ENCODE data around the gene CYTH2. TPM values are rescaled to one million over a fixed set of nuclear protein-coding genes. Genes with fewer than 3 reads are reported as not detected.

CYTH2 gene
- total and polyA plus RNA-seq, 9 of the 15 experiments (the other 6 are each of a cell fraction or from before 2014, with no cell fraction given) = 1.8 to 45.2 (median 23.8) TPM

GRCh38 chr19:48445256-48445605, 23.9 kb upstream of the CYTH2 start (continued):
- TF ChIP-seq TBL1XR1 (IDR thresholded peaks at IDR 0.05; ENCODE audit: low read length in 2 of 2) = peak in 1 of 2 experiments; percentile 14; a peak in 1 of 4 replicates
- peak; percentile 45 for TF ChIP-seq ARID1B (IDR thresholded peaks at IDR 0.05)
- no peak for TF ChIP-seq TGIF2 (CRISPR knock-in tag; IDR thresholded peaks at IDR 0.05)
- no peak for TF ChIP-seq TSHZ1 (CRISPR knock-in tag; IDR thresholded peaks at IDR 0.05)
- TF ChIP-seq NFE2 (IDR thresholded peaks at IDR 0.05; ENCODE audit: low read depth) = 0 out of 2 replicates have a peak, but pooled peaks have one; percentile 2
- no peak for TF ChIP-seq CGGBP1 (CRISPR knock-in tag; IDR thresholded peaks at IDR 0.05)
- no peak for TF ChIP-seq SRF (CRISPR knock-in tag; IDR thresholded peaks at IDR 0.05)
- no peak for TF ChIP-seq NELFE (IDR thresholded peaks at IDR 0.05; ENCODE audit: insufficient read depth, insufficient read length)
- no peak for TF ChIP-seq RAD51 (IDR thresholded peaks at IDR 0.05; ENCODE audit: borderline replicate concordance, low read depth)
- TF ChIP-seq ELK3 (CRISPR knock-in tag; IDR thresholded peaks at IDR 0.05) = no peak
- no peak for TF ChIP-seq L3MBTL2 (IDR thresholded peaks at IDR 0.05)
- TF ChIP-seq TEAD2 (tag; IDR thresholded peaks at IDR 0.05) = peak; percentile 39; the same call in 1 of the 2 replicates
- TF ChIP-seq ATF3 (IDR thresholded peaks at IDR 0.05) = no peak
- TF ChIP-seq ATF3 (CRISPR knock-in tag; conservative IDR thresholded peaks at IDR 0.05) = no peak
- TF ChIP-seq ZFP36 (IDR thresholded peaks at IDR 0.05; ENCODE audit: low read depth, low read length, partially characterized antibody) = no peak
- TF ChIP-seq POLR2A (conservative IDR thresholded peaks at IDR 0.05) = no peak
- no peak for TF ChIP-seq MEF2A (IDR thresholded peaks at IDR 0.05; ENCODE audit: control insufficient read depth, low read depth, low read length)
- no peak for TF ChIP-seq KAT2B (IDR thresholded peaks at IDR 0.05; ENCODE audit: low read depth, low read length)
- no peak for TF ChIP-seq RFX5 (IDR thresholded peaks at IDR 0.05; ENCODE audit: low read depth, low read length)
- TF ChIP-seq ARNT (IDR thresholded peaks at IDR 0.05) = peak in 1 of 2 experiments; percentile 49; a peak in 1 of 4 replicates
- no peak for TF ChIP-seq PCBP1 (IDR thresholded peaks at IDR 0.05; ENCODE audit: low read depth, low read length, poor library complexity, severe bottlenecking)
- no peak for TF ChIP-seq TARDBP (IDR thresholded peaks at IDR 0.05)
- peak; percentile 21 for TF ChIP-seq CTCFL (IDR thresholded peaks at IDR 0.05; ENCODE audit: borderline replicate concordance, insufficient read depth, low read depth, low read length, poor library complexity, severe bottlenecking)

All from K562 (cell line).